GM19467 (cell line): ENCODE measurements around the gene DDX59.

Experiments used
- ATAC-seq: cut with Tn5 transposase; IDR thresholded peaks from one replicate; pipeline ENCODE4 v1.9.1; 2021; ENCODE audit warnings: mild to moderate bottlenecking, moderate library complexity; ENCODE audit not compliant: unreplicated experiment

The DDX59 gene

DNA sequence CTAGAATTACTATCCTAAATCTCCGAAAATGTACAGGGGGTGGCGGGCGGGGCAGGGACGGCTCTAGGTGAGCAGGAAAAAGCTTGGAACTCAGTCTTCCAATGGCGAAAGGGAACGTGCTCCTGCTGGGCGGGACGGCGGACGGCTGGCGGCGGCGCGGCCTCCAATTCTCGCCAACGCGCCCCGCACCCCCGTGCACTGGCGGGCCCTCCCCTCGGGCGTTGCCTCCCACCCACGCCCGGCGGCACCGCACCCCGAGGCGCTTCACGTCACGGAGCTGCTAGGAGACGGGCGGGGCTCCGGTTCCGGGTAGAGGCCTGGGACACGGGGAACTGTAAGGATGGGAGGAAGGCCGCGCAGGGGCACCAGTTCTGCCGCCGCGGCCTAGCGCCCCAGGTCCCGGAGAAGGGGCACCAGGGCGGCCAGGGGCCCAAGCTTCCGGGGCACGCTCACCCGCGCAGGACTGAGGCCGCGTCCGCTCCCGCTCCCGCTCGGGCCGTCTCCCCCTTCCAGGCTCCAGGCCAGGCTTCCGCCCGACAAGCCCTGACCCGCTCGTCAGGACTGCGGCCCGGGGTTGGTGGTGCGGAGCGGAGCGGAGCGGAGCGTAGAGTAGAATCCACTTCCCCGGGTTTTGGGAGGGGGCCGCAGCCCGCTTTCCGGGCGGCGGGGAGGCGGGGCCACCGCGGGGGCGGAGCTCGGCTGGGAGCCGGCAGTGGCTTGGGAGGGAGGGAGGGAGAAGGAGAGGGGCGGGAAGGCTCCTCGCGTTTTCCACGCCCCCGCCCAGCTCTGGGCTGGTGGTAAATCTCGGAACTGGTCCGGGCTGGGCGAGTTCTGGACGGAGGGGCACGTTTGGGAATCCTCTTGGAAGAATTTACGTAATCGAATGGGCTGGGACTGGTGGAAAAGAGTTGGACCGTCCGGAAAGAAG is at the start of gene DDX59:
TSS of gene DDX59 (minus strand) at position 594 of the 928 bp plus-strand sequence. CDS start 3,167 bp downstream, outside the sequence.
- peak; percentile 85 for ATAC-seq

- ATAC-seq: no peak
These were observed 44.9 kb upstream of the DDX59 start for GRCh38 chr1:200714504-200715187.

- no peak for ATAC-seq
These were observed 40.5 kb upstream of the DDX59 start for GRCh38 chr1:200710166-200710565.

DNA sequence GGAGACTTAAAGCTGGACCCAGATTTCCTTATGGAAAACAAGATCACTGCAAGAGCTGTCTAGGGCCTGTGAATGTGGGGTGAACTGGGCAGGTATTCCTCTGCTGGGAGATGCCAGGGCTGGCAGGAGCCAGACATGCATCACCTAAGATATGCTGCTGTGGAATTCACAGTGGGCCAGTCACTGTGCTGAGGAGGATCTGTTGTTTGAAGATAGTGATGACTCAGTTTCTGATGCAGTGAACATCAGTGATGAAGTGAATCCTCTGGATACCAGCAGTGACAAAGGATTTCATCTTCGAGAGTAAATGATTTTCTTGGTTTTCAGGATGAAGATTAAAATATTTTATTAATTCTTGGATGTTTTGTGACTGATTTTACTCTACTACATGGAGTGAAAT is 39.1 kb upstream of the DDX59 start:
- no peak for ATAC-seq

GRCh38 chr1:200708161-200708560 is 38.5 kb upstream of the DDX59 start:
- ATAC-seq: no peak

- no peak for ATAC-seq
These were observed 37.4 kb upstream of the DDX59 start for GRCh38 chr1:200707116-200707515.

GRCh38 chr1:200706111-200706814 is 36.6 kb upstream of the DDX59 start:
- no peak for ATAC-seq

DNA sequence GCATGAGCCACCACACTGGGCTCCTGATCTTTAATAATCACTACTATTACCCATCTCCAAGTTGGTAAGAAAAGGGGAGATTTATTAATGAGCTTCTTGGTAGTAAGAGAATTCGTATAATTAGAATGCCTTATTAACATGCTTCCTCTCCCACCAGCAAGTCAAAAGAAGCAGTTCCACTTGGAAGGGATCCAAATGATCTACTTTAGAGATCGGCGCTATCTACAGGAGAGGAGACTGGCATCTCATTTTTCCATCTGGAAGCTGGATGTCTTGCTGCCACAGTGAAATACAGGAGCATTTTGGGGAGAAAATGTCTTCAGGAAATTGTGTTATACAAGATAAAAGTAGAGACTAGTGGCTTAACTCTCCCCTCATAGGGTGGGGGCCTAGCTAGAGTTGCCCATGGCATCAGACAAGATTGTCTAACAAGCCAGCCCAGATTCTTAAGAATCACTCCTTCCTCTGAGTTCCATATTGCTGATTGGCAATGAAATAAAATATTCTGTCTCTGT is 35.3 kb upstream of the DDX59 start:
- ATAC-seq: no peak

- no peak for ATAC-seq
These were observed 30.2 kb upstream of the DDX59 start for GRCh38 chr1:200699871-200700270.

DNA sequence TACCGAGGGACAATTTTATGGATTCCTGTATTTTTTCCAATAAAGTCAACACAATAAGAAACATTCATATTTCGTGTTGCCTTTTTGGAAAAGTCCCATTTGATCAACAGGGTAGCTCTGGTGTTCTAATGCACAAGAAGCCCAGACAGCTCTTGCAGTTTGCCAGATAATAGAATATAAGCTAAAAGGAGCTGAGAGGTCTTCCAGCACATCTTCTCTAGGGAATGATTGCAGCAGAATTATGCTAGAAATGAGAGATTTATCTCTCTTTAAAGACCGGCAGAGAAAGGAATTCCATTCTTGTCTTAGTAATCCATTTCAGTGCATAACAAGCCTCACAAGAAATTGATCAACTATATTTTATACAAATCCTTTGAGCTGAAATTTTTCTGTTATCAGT is 25.0 kb upstream of the DDX59 start:
- no peak for ATAC-seq

- no peak for ATAC-seq
These were observed 23.6 kb upstream of the DDX59 start for GRCh38 chr1:200693327-200693726.

GRCh38 chr1:200692316-200692715 is 22.6 kb upstream of the DDX59 start:
- no peak for ATAC-seq

GRCh38 chr1:200686620-200687019 is 16.9 kb upstream of the DDX59 start:
- ATAC-seq: no peak

- ATAC-seq: no peak
These were observed 14.3 kb upstream of the DDX59 start for GRCh38 chr1:200684015-200684414.

GRCh38 chr1:200683298-200683697 is 13.6 kb upstream of the DDX59 start:
- no peak for ATAC-seq

DNA sequence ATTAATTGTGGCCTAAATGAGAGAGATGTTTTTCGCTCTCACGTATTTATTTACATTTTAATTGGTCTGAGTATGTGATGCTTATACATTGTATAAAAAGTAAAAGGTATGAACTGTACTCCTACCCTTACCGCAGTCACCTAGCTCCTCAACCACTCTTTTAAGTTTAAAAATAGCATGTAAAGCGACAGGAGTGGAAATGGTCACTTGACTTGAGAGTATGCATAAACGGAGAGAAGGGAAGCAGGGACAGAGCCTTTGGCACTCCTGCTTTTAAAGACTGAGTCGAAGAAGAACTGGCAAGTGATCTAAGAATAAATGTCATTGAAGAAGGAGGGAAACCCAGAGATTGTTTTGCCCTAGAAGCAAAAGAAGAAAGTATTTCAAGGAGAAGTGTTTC is 11.5 kb upstream of the DDX59 start:
- no peak for ATAC-seq

DNA sequence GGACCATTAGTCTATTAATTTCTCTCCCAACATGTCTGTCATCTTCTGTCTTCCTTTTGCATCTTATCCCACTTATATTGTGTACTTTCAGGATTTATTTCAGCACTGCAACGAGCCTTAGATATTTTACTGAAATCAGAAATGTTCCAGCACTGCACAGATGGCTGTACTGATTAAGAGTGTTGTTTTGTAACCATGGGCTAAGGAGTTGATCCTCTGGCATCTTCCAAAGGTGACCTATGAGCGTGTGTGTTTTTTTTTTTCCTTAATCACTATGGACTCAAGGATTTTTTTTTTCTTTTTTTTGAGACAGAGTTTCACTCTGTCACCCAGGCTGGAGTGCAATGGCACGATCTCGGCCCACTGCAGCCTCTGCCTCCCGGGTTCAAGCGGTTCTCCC is 7.1 kb upstream of the DDX59 start:
- ATAC-seq: no peak

DNA sequence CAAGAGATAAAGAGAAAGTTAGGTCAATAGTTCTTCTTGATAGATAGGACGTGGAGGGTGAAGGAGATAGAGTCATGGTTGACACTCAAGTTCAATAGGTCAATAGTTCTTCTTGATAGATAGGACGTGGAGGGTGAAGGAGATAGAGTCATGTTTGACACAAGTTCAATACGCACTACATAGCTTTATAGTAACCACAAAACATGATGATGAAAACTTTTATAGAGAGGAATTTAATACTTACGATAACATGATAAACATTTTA is 5.8 kb upstream of the DDX59 start:
- no peak for ATAC-seq

DNA sequence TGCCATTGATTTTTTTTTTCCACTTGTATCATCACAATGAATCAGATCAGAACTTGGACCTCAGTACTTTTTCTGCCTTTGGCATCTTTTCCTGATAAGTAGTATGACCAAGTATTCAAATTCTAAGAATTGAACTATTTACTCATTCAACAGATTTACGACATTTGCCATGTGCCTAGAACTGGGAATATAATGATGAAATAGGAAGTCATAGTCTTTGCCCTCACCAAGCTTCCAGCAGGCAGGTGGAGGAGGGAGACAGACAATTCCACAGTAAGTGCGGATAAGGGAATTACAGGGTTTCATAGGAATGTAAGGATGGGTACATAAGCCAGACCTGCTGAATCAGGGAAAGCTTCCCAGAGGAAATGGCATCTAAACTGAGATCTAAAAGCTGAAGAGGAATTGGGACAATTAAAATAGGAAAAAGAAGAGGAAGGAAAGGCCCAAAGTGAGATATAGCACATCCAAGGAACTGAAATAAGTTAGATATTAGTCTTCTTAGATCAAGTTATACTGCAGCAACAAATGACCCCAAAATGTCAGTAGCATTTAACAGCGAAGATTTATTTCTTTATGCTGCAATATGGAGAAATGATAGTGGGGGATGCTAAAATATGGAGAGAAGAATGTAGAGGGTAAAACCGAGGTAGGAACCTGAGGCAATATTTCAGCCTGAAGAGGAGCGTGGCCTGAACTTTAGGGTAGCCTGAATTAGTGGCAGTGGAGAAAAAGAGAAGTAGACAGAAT is 5.3 kb upstream of the DDX59 start:
- no peak for ATAC-seq

- ATAC-seq: no peak
These were observed 4.5 kb upstream of the DDX59 start for GRCh38 chr1:200673952-200674823.
